Inflammatory macrophage (primary cell): ENCODE measurements around the gene NOX3.
"Not testable (repeated sequence)": the region's sequence is repeated elsewhere in the genome, so short reads cannot be mapped to it uniquely, and the experiment has no call there.

ENCODE experiments used
- DNase-seq, 2 donors: peaks; one replicate each; pipeline ENCODE4 v3.0.0-alpha.2; 2020 to 2022

The NOX3 gene

DNA sequence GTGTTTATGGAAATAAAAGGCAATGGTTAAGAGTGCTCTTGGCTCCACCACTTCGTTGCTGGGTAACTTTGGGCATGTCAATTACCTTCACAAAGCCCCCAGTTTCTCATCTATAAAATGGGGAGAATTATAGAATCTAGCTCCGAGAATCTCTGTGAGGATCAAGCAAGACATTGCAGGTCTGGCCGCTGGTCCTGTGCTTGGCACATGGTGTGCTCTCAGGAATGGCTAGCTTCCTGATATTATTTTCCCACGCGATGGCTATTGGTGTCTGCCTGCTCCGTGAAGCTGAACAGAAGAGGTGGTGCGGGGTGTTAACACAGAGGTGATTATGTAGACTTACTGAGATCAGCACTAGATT is 57.0 kb downstream of the NOX3 start:
- DNase-seq: no peak

- no peak for DNase-seq
Measured at GRCh38 chr6:155398221-155398620, 57.4 kb downstream of the NOX3 start.

GRCh38 chr6:155397172-155397705 is 58.4 kb downstream of the NOX3 start:
- no peak for DNase-seq

DNA sequence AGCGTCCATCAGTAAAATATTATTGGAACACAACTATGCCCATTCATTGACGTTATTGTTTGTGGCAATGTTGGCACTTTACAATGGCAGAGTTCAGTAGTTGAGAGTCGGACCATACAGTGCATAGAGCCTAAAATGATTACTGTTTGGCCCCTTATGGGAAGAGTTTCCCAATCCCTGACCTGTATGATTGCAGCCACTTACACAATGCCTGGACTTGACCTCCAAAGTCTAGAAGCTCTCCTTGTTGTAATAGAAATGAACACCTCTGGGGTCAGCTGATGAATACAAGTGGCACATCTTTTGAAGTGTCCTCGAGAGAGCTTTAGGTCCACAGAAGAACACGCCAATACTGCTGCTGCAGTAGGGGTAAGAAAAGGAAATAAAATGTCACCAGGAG is 59.0 kb downstream of the NOX3 start:
- DNase-seq: no peak

GRCh38 chr6:155395339-155395738 is 60.3 kb downstream of the NOX3 start:
- no peak for DNase-seq

GRCh38 chr6:155389130-155389529 is 66.5 kb downstream of the NOX3 start:
- peak in 1 of 2 donors; percentile 1 for DNase-seq

DNA sequence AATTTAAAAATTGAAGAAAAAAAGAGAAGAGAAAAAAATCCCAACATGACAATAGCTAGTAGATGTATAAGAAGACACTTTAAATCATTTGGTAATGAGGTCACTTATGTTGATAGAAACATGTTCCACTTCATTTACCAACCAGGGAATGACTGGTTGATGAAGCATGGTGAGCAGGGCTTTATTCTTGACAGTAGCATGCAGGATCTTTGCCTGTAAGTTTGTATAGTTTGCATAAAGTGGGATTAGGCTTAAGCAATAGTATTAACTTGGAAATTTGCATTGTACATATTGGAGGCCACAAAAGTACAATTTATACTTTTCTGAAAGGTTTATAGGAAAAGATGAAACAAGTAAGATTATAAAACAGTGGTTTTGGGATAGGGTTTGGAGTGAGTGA is 67.0 kb downstream of the NOX3 start:
- DNase-seq: no peak

GRCh38 chr6:155387481-155387880 is 68.2 kb downstream of the NOX3 start:
- DNase-seq: no peak

DNA sequence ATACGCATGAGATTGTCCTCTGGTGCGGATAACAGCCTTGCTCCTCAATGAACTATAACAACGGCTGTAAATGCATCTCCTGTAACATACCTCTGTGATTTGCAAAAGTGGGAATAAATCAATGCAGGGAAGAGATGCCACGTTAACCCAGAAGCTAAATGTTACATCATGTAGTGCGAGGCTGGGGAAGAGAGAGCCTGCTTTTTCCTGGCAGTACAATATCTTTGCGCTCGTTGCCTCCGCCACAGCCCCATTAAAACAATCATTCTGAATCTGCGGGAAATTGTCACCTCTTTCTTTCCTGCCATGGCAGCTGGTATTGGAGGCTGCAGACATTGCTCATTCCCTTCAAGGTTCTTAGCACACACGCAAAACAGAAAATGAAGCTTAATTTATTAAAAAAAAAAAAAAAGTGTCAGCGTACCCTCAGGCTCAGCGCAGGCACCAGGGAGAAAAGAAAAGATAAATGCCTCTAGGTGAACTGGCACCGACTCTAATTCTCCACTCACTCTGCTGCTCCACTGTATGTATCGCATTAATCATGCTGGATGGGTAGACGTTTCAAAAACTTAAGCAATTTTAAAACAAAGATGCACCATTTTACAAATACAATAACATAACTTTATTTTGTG is 71.2 kb downstream of the NOX3 start:
- DNase-seq: no peak

- DNase-seq: no peak
Measured at GRCh38 chr6:155383913-155384312, 71.7 kb downstream of the NOX3 start.

DNA sequence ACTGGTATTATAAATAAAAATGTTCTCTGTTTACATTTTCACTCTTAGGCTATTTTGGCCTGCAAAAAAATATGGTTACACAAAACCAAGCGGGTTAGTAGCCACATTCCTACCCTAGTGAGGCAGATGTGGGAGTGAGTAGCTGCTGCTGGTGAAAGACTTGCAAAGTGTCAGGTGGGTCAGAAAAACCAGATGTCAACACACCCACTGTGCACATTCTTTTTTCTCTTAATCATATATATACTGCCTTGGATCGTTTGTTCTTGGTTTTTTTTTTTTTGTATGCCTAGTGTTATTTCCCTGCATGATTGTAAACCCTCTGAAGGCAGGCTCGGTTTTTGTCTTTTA is 73.3 kb downstream of the NOX3 start:
- no peak for DNase-seq

DNA sequence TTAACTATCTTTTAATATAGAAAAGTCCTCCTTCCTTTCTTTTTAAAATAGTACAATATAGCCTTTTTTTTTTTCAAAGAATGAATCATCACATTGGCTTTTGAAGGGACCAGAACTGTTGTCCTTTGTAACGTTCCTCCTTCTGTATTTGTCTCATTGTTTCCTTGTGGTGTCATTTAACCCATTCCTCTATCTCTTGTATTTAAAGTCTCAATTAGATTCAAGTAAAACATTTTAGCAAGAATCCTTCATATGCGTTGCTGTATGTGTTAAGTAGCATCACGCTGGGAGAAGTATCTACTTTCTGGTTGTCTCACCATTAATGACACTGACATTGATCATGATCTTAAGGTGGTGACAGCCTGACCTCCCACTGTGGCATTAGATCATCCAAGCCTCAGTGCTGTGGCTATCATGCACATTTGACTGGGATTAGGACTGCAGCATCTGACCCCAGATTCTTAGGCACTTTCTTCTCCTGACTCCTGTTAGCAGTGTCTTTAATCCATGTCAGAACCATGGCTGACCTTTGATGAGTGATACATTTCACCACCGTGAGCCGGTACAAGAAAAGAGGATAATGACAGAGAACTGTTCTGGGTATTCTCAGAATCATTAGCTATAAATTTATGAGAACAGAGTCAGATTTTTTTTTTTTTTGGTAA is 73.8 kb downstream of the NOX3 start:
- DNase-seq: no peak

GRCh38 chr6:155380666-155381332 is 74.8 kb downstream of the NOX3 start:
- no peak for DNase-seq

DNA sequence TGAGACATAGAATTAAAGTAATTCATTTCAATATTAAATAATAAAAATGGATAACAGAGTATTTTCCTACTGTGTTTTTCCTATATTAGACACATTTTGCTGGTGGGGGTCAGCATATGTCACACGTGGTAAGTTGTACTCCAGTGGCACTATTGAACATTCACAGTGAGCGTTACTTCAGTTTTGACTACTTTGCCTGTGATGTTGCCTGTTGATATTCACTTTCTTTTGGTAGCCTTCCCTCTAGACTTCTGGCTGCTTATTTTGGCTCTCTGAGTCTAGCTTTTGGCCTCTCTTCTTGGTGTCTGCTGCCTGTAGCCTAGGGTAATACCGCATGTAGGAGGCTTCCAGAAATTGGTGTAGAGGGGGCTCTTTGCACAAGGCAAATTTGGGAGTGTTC is 76.9 kb downstream of the NOX3 start:
- DNase-seq: no peak

DNA sequence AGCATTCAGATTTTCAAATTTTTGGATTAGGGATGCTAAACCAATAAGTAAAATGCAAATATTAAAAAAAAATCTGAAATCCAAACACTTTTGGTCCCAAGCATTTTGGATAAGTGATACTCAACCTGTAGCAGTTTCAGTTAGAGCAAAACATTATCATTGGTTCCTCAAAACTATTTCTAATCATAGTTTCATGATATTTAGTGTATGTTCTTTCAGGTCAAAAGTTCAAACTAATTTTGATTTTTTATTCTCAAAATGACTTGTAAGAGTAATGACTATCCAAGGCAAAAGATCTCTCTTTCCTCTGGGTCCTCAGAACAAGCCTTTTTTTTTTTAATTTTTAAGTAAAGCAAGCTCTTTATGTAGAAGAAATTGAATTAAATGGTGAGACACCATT is 77.4 kb downstream of the NOX3 start:
- DNase-seq: no peak

DNA sequence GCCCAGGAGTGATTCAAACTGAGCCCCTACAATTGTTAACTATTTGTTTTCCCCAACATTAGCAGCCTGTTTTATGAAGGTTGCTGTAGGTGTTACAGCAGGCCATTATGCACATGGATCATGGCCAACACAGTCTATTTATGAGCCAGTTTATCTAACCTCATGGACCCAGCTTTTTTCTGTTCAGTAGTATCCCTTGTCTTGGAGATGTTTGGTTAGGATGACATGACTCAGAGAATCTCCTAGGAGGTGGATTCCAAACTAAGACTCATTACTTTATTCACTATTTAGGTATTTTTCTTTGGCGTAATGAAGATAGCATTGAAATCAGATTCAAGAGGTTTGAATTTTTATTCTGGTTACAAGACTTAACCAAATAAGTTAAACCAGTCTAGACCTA is 78.6 kb downstream of the NOX3 start:
- DNase-seq: no peak

DNA sequence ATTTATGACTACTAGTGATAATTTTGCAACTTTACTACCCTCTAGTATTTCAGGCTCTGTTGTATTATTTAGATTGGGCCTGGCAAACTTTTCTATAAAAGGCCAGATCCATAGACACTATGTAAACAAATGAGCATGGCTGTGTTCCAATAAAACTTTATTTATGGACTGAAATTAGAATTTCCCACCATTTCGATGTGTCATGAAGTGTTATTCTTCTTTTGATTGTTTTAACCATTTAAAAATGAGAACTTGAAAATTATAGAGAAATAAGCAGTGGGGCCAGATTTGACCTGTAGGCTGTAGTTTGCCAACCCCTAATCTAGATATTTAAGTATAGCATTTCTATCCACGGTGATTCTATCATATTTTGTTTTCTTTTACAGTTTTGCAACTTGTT is 79.8 kb downstream of the NOX3 start:
- DNase-seq: no peak

GRCh38 chr6:155374681-155375080 is 81.0 kb downstream of the NOX3 start:
- no peak for DNase-seq

GRCh38 chr6:155373276-155373675 is 82.4 kb downstream of the NOX3 start:
- no peak for DNase-seq

DNA sequence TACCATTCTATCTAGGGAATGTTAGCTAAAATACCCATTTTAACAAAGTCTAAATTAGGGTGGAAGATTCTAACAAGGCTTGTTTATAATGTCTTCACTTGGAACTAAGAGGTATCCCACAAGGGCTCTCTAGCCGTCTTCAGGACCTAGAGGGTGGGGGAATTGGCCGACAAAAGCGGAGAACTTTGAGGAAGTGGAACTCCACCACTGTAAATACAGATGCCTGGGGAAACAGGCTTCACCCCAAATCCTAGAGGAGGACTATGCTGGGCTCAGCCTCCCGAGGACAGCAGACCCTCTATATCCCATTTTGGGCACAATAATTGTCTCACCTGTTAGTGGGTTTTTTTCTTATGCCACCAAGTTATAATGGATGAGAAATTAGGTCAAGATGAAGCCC is 83.4 kb downstream of the NOX3 start:
- DNase-seq: no peak

DNA sequence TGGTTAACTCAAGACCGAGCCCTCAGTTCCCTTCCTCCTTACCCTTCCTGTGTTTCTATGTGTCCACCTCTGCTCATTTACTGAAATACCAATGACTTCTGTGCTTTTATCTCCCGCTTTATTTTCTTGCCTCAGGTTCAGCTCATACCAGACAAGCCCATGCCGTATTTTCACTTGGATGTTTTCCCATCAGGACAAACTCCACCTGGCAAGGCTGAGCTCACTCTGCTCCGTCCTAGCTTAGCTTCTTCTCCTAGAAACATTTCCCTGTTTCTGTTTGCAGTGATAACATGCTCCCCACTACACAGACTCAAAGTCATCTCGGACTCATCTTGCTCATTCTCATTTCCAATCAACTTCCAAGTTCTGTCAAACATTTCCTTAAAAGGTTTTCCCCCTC is 84.4 kb downstream of the NOX3 start:
- no peak for DNase-seq

DNA sequence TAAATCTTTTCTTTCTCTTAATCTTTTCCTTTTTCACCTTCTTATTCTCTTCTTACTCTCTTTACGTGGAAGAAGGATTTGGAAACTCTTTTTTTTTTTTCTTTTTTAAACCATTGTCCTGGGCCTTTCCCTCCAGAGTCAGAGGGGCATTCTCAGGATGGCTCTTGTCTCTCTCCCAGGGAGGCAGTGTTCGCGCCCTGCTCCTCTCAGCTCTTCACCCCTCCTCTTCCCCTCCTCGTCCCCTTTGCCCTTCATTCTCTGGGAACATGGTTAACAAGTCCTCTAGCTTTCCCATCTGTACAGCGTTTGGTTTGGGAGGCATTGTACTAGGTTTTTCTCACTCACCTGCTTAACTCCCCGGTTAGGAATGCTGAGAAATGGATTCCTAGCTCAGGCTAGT is 89.3 kb downstream of the NOX3 start:
- no peak for DNase-seq

DNA sequence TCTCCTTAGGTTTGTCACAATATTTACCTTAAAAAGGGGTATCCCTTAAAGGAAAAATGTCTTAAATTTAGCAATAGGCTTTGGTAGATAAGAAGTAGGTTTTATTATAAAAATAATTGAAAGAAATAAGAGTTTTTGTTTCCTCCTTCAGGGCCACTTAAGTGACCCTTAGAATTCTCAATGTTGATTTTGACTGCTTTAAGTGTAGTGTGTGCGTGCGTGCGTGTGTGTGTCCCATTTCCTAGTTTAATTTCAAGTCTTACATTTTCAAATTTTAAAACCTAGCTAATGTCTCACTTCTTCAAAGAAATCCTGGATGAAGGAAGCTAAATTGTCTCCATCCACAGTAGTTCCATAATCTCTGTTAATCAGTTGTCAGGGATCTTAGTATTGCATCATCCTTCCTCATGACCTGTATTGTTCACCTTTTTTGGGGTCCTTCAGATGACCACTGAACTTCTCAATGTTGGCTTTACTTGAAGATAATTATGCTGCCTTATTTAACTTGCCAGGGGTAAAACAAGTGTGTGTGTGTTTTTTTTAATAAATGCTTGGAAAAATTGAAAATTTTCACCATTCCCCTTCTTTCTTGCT is 90.7 kb downstream of the NOX3 start:
- no peak for DNase-seq

- DNase-seq: not testable (repeated sequence)
Measured at GRCh38 chr6:155364021-155364420, 91.6 kb downstream of the NOX3 start.
